Omental fat pad (tissue), 4 donors: Measurements from ENCODE around the gene HMGA1. TPM values are rescaled to one million over a fixed set of nuclear protein-coding genes. Genes with fewer than 3 reads are reported as not detected.
A peak's percentile ranks its signal among the peaks of the same experiment; 100 is the strongest.

Experiments used
- ATAC-seq: fragments of 150-250 bp; one replicate; pipeline ENCODE4 v1.9.1; 2016; ENCODE audit warnings: mild to moderate bottlenecking, moderate library complexity; ENCODE audit not compliant: low FRiP score
- DNase-seq: peaks from one replicate; pipeline ENCODE4 v3.0.0-alpha.2; 2019; ENCODE audit warnings: low spot score
- total RNA-seq, 4 donors: library from RNA; depleted of rRNA; stranded (reverse); fragments of >200 nt; gene quantifications; one replicate each; pipeline ENCODE4 v1.1.0, GENCODE V29; 2016
- TF ChIP-seq, protein P1 (sequence below), 3 donors: fragments of 450-650 bp; IDR thresholded peaks; one replicate each; pipeline ENCODE4 v1.5.1; 2016 to 2017; ENCODE audit warnings: antibody characterized with exemption in 3 of 3, mild to moderate bottlenecking in 3 of 3, moderate library complexity in 2 of 3

The HMGA1 gene
- total RNA-seq, 4 donors from 2014 or later: 15.6 to 80.7 (median 31.3) TPM

DNA sequence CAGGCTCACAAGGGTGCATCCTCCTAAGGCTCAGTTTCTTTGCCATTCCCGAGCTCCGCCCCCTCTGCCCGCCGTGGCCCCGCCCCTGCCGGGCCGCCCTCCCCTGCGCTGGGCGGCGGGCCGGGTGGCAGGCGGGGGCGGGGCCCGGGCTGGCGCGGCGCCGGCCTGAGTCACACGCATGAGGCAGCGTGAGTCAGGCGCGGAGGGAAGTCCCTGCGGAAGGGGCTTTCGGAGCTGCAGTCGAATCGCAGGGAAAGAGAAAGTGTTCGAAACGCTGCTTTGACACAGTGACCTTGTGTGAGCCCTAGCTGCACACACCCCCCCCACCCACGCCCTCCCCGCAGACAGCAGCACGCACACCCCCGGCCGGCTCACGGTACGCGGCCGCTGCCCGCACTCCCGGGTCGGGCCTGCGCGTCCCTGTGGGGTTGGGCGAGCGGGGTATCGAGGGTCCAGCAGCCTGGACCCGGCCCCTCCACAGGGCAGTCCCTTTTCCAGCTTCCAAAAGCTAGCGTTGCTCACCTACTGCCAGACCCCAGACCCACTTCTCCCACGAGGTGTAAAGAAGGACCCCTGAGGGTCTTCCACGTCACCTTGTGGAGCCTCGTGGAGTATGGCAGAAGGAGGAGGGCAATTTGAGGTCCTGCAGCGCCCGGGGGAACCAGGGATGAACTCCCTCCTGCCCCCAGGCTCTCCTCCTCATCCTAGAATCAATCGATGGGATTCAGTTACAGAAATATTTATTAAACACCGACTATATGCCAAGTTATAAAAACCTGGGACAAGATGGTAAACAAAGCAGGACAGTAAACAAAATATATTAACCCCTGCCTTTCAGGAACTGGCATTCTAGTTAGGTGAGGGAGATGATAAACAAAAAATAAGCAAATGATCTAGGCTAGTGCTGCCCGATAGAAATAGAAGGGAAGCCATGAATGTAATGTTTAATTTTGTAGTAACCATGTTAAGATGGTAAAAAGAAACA, 12.4 kb upstream of the HMGA1 start:
- ATAC-seq (peak; percentile 94), DNase-seq (peak; percentile 82)
- TF ChIP-seq, protein P1, sequence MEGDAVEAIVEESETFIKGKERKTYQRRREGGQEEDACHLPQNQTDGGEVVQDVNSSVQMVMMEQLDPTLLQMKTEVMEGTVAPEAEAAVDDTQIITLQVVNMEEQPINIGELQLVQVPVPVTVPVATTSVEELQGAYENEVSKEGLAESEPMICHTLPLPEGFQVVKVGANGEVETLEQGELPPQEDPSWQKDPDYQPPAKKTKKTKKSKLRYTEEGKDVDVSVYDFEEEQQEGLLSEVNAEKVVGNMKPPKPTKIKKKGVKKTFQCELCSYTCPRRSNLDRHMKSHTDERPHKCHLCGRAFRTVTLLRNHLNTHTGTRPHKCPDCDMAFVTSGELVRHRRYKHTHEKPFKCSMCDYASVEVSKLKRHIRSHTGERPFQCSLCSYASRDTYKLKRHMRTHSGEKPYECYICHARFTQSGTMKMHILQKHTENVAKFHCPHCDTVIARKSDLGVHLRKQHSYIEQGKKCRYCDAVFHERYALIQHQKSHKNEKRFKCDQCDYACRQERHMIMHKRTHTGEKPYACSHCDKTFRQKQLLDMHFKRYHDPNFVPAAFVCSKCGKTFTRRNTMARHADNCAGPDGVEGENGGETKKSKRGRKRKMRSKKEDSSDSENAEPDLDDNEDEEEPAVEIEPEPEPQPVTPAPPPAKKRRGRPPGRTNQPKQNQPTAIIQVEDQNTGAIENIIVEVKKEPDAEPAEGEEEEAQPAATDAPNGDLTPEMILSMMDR (IDR thresholded peaks at IDR 0.05): no peak

DNA sequence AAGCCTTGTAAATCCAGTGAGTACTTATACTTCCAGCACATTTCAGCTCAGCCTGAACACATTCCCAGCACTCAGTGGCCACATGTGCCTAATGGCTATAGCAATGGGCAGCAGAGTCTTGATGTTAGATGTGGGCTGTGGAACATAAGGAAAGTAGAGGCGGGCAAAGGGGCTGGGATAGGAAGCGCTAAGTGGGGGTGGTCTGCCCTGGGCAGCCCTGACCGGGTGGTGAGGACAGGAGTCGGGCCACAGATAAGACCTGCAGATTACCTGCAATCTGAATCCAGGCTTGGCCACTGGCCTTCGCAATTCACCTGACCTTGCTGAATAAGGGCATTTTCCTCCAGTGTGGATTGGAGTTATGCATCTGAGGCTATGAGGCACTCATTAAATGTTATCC, 11.1 kb upstream of the HMGA1 start:
- DNase-seq (no peak), ATAC-seq (no peak)

DNA sequence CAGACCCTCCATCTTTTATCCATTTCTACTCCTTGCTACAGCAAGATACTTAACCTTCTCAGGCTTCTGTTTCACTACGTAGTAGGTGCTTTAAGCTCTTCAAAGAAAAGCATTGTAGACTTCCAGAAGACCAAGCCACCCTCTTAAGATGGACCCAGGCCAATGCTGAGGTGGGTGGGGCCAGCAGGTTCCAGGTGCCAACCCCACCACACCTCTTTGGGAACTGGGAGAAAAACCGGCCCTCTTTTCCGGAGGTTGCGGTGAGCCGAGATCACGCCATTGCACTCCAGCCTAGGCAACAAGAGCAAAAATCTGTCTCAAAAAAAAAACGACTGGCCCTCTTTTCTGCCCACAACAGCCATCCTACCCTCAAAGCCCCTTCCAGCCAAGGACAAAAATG, 10.6 kb upstream of the HMGA1 start:
- DNase-seq (no peak), ATAC-seq (no peak)
- TF ChIP-seq, protein P1 (IDR thresholded peaks at IDR 0.05): no peak

More for the DNA sequence above, 11.1 kb upstream of the HMGA1 start:
- TF ChIP-seq, protein P1 (IDR thresholded peaks at IDR 0.05): no peak

DNA sequence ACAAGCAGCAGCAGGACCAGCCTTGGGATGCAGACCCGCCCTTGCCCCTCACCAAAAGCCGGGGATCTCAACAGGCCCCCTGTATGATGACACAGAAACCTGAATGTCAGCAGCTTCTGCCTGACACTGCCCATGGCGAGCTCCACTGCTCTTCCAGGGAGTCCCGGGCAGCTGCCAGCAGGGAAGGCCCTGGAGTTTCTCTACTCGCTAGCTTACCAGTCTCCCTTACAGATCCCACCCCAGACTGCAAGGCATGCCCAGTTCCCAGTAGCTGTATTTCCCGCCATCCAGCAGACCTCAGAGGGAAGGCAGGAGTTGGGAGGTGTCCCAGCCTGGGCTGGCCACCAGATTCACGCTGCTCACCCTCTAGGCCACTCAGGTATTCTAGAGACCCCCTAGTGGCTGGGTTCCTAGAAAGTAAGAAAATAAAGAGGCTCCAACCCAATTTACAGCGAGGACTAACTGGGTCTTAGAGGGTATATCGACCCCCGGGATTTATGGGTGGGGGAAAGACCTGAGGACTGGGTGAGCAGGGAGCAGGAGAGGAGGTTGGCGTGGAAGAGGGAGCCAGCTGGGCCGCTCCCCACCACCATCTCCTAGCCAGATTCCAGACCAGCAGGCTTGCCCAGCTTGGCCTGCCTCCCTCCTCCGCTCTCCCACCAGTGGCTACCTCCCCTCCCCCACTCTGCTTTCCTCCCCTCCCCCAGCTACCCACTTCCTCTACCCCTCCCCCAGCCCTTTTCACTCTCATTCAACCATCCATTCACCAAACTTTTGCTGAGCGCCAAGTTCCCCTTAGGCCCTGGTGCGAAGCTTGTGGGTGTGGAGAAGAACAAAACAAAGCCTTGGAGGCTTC, 9.7 kb upstream of the HMGA1 start:
- TF ChIP-seq, protein P1 (IDR thresholded peaks at IDR 0.05): no peak
- no peak for ATAC-seq
- no peak for DNase-seq

DNA sequence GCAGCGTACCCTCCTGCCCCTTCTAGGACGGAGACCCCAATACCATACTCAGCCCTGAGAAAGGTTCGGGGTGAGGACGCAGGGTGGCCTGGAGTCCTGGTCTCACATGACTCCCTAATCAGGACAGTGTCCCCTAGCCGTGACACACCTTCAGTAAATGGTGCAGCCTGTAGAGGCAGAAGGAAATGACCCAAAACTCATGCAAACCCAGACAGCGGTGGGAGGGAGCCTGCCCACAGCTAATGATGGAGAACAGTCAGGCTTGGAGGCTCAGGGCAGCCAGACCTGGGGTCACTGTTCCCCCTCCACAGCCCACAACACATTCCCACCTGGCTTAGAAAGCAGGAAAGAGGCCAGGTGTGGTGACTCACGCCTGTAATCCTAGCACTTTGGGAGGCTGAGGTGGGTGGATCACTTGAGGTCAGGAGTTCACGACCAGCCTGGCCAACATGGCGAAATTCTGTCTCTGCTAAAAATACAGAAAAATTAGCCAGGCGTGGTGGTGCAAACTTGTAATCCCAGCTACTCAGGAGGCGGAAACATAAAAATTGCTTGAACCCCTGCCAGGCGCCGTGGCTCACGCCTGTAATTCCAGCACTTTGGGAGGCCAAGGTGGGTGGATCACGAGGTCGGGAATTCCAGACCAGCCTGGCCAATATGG, 8.8 kb upstream of the HMGA1 start:
- ATAC-seq (no peak), DNase-seq (peak; percentile 13)
- TF ChIP-seq, protein P1 (IDR thresholded peaks at IDR 0.05): no peak

DNA sequence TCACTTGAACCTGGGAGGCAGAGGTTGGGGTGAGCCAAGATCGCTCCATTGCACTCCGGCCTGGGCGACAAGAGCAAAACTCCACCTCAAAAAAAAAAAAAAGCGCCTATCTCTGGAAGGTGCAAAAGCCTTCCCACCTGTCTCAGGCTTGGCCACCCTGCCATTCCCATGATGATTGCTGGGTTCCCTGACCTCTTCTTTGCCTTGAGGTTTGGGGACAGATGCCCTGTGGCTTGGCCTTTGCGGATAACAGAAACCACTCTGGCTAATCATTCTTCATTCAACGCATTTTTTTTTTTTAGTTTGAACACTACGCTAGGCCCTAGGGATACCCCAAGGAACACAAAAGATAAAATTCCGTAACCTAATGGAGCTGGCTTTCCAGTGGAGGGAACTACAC, 6.8 kb upstream of the HMGA1 start:
- ATAC-seq (no peak), DNase-seq (peak; percentile 9)
- TF ChIP-seq, protein P1 (IDR thresholded peaks at IDR 0.05): no peak
